OCI-LY7 (cell line): ENCODE measurements around the gene SMG9. TPM values are rescaled to one million over a fixed set of nuclear protein-coding genes. Genes with fewer than 3 reads are reported as not detected.
"Not testable (repeated sequence)": the region's sequence is repeated elsewhere in the genome, so short reads cannot be mapped to it uniquely, and the experiment has no call there.

Experiments
- BruUV-seq: library from RNA; stranded (reverse); fragments of 400-500 nt; replicated peaks from 2 replicates; lab custom pipeline; 2021; lab: Mats Ljungman, UMichigan
- CTCF ChIA-PET: fragments of 300-600 bp; sonication (Branson Sonifier 250); formaldehyde crosslinking; loops from one replicate; lab custom pipeline; 2022; ENCODE audit warnings: antibody characterized with exemption; ENCODE audit not compliant: unreplicated experiment; lab: Charles Lee
- POLR2A ChIA-PET: fragments of 300-600 bp; sonication (Branson Sonifier 250); formaldehyde crosslinking; loops from one replicate; lab custom pipeline; 2022; ENCODE audit warnings: antibody characterized with exemption; lab: Charles Lee
- DNase-seq: peaks from one replicate; pipeline ENCODE4 v3.0.0-alpha.2; 2015; ENCODE audit warnings: low spot score
- H2AFZ ChIP-seq: fragments of 200-600 bp; sonication (generic), shearing (Covaris generic); 2 replicates; pipeline ENCODE4 v1.6.1; 2014; ENCODE audit warnings: mild to moderate bottlenecking, antibody characterized with exemption, low read length, moderate library complexity
- H3K27ac ChIP-seq: fragments of 200-600 bp; sonication (generic); 2 replicates; pipeline ENCODE4 v1.5.1; 2014; ENCODE audit warnings: mixed run types, low read depth, mild to moderate bottlenecking, moderate library complexity, low read length, inconsistent platforms; ENCODE audit not compliant: poor library complexity, severe bottlenecking
- H3K36me3 ChIP-seq: fragments of 200-600 bp; sonication (generic); 2 replicates; pipeline ENCODE4 v1.6.1; 2014; ENCODE audit warnings: mild to moderate bottlenecking, antibody characterized with exemption, low read length, moderate library complexity, mixed read lengths; ENCODE audit not compliant: insufficient read depth
- H3K4me1 ChIP-seq: fragments of 200-600 bp; sonication (generic); 2 replicates; pipeline ENCODE4 v1.5.1; 2014; ENCODE audit warnings: mild to moderate bottlenecking, low read length; ENCODE audit not compliant: insufficient read depth, poor library complexity, severe bottlenecking
- H3K4me2 ChIP-seq: fragments of 200-600 bp; sonication (generic); 2 replicates; pipeline ENCODE4 v1.6.1; 2014; ENCODE audit warnings: mild to moderate bottlenecking, low read length
- H3K4me3 ChIP-seq: fragments of 200-600 bp; sonication (generic); 2 replicates; pipeline ENCODE4 v1.5.1; 2014; ENCODE audit warnings: mild to moderate bottlenecking, low read depth, low read length; ENCODE audit not compliant: poor library complexity, severe bottlenecking
- H3K79me2 ChIP-seq: fragments of 200-600 bp; sonication (generic); 2 replicates; pipeline ENCODE4 v1.6.1; 2016; ENCODE audit warnings: low read depth, mild to moderate bottlenecking, low read length, moderate library complexity, mixed read lengths; ENCODE audit not compliant: insufficient read depth
- H3K9me2 ChIP-seq: fragments of 200-600 bp; sonication (generic); 2 replicates; pipeline ENCODE4 v1.6.1; 2016; ENCODE audit warnings: mild to moderate bottlenecking, low read length, mixed read lengths; ENCODE audit not compliant: insufficient read depth
- H3K9me3 ChIP-seq: fragments of 200-600 bp; sonication (generic); 2 replicates; pipeline ENCODE4 v1.6.1; 2014; ENCODE audit warnings: mild to moderate bottlenecking, mixed run types, low read length, mixed read lengths
- H4K20me1 ChIP-seq: fragments of 200-600 bp; sonication (generic); 2 replicates; pipeline ENCODE4 v1.6.1; 2014; ENCODE audit warnings: mild to moderate bottlenecking, antibody characterized with exemption, low read length, moderate library complexity, mixed read lengths; ENCODE audit not compliant: insufficient read depth
- EZH2phosphoT487 ChIP-seq: fragments of 200-600 bp; sonication (generic); IDR thresholded peaks from 2 replicates; pipeline ENCODE4 v1.6.1; 2018; ENCODE audit warnings: low read depth, borderline replicate concordance, mild to moderate bottlenecking, mixed run types, antibody characterized with exemption, low read length, moderate library complexity, mixed read lengths
- intact Hi-C: fragments of 100-400 bp; cut with micrococcal nuclease; formaldehyde crosslinking; loops from one replicate; pipeline ENCODE4 v1.10.0; 2022; ENCODE audit not compliant: unreplicated experiment
- total RNA-seq, 2 experiments: library from RNA; depleted of rRNA in 1 of 2; stranded (reverse); fragments of >200 nt in 1 of 2; shearing (Covaris generic) in 1 of 2; gene quantifications; 2 replicates each; pipeline ENCODE4 v1.2.3, GENCODE V29; 2014 to 2022
- TF ChIP-seq, protein P1 (sequence below): fragments of 200-600 bp; sonication (generic); conservative IDR thresholded peaks from 2 replicates; pipeline ENCODE4 v1.5.1; 2014; ENCODE audit warnings: mild to moderate bottlenecking, antibody characterized with exemption, low read length, moderate library complexity, mixed read lengths

SMG9 gene
- total RNA-seq, 2 experiments from 2014 or later = 65.6 to 75.5 TPM

GRCh38 chr19:43684326-43684725, 70.4 kb downstream of the SMG9 start:
- Histone ChIP-seq H3K36me3 (no peaks in the 10 kb centered on the region), H3K4me3 (no peak overlapping the region), H4K20me1 (no peaks in the 10 kb centered on the region), H3K9me2 (no peaks in the 10 kb centered on the region), H3K27ac (no peak overlapping the region), H3K79me2 (no peaks in the 10 kb centered on the region), H2AFZ (no peak overlapping the region), H3K4me1 (no peaks in the 10 kb centered on the region), H3K4me2 (no peak overlapping the region), H3K9me3 (no peaks in the 10 kb centered on the region)
- DNase-seq = no peak
- no TSS peak for BruUV-seq
- no peak for TF ChIP-seq EZH2phosphoT487
- TF ChIP-seq, protein P1, sequence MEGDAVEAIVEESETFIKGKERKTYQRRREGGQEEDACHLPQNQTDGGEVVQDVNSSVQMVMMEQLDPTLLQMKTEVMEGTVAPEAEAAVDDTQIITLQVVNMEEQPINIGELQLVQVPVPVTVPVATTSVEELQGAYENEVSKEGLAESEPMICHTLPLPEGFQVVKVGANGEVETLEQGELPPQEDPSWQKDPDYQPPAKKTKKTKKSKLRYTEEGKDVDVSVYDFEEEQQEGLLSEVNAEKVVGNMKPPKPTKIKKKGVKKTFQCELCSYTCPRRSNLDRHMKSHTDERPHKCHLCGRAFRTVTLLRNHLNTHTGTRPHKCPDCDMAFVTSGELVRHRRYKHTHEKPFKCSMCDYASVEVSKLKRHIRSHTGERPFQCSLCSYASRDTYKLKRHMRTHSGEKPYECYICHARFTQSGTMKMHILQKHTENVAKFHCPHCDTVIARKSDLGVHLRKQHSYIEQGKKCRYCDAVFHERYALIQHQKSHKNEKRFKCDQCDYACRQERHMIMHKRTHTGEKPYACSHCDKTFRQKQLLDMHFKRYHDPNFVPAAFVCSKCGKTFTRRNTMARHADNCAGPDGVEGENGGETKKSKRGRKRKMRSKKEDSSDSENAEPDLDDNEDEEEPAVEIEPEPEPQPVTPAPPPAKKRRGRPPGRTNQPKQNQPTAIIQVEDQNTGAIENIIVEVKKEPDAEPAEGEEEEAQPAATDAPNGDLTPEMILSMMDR = no peak
- intact Hi-C loops = no loop called here
- CTCF ChIA-PET = no interaction called here
- POLR2A ChIA-PET = interaction anchor here (0.6 kb wide), 1 partner anchor 799 kb away, joined by 3 read pairs; no protein-coding TSS in a partner anchor

- TF ChIP-seq, protein P1 = no peak
- TF ChIP-seq EZH2phosphoT487 = no peak
- H3K9me3 ChIP-seq = no peaks in the 10 kb centered on the region
- H3K27ac ChIP-seq = no peak overlapping the region
- H3K4me3 ChIP-seq = no peak overlapping the region
- H3K36me3 ChIP-seq = no peaks in the 10 kb centered on the region
- intact Hi-C loops = no loop called here
- no peak overlapping the region for H3K4me2 ChIP-seq
- no peaks in the 10 kb centered on the region for H3K4me1 ChIP-seq
- H2AFZ ChIP-seq = no peak overlapping the region
- no peaks in the 10 kb centered on the region for H3K9me2 ChIP-seq
- ChIA-PET CTCF (no interaction called here), POLR2A (no interaction called here)
- no TSS peak for BruUV-seq
- no peaks in the 10 kb centered on the region for H4K20me1 ChIP-seq
- H3K79me2 ChIP-seq = no peaks in the 10 kb centered on the region
- no peak for DNase-seq
These were observed 70.9 kb downstream of the SMG9 start for GRCh38 chr19:43683905-43684304.

GRCh38 chr19:43682824-43683661, 71.7 kb downstream of the SMG9 start:
- H3K36me3 ChIP-seq = no peaks in the 10 kb centered on the region
- no peaks in the 10 kb centered on the region for H3K79me2 ChIP-seq
- DNase-seq = no peak
- TF ChIP-seq, protein P1 = no peak
- no peak for TF ChIP-seq EZH2phosphoT487
- no peaks in the 10 kb centered on the region for H3K9me2 ChIP-seq
- intact Hi-C loops = no loop called here
- H3K4me2 ChIP-seq = no peak overlapping the region
- H3K9me3 ChIP-seq = no peaks in the 10 kb centered on the region
- H4K20me1 ChIP-seq = no peaks in the 10 kb centered on the region
- ChIA-PET CTCF (no interaction called here), POLR2A (no interaction called here)
- no TSS peak for BruUV-seq
- no peaks in the 10 kb centered on the region for H3K4me1 ChIP-seq
- H2AFZ ChIP-seq = no peak overlapping the region
- H3K27ac ChIP-seq = no peak overlapping the region
- no peak overlapping the region for H3K4me3 ChIP-seq

DNA sequence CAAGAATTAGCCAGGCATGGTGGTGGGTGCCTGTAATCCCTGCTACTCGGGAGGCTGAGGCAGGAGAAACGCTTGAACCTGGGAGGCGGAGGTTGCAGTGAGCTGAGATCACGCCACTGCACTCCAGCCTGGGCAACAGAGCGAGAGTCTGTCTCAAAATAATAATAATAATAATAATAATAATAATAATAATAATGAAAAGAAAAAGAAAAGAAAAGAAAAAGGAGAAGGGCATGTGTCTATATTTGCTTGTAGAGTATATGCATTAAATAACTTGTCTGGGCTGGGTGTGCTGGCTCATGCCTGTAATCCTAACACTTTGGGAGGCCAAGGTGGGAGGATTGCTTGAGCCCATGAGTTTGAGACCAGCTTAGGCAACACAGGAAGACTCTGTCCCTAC, 72.5 kb downstream of the SMG9 start:
- H3K4me2 ChIP-seq, H4K20me1 ChIP-seq, H3K4me1 ChIP-seq, H3K27ac ChIP-seq, H3K79me2 ChIP-seq, H3K36me3 ChIP-seq, POLR2A ChIA-PET, H3K9me3 ChIP-seq, DNase-seq, H3K4me3 ChIP-seq, H3K9me2 ChIP-seq, H2AFZ ChIP-seq, BruUV-seq, CTCF ChIA-PET, intact Hi-C loops: not testable (repeated sequence)
